Calu3 (cell line): ENCODE results near the gene CELF4. TPM values are rescaled to one million over a fixed set of nuclear protein-coding genes. Genes with fewer than 3 reads are reported as not detected.
A peak's percentile ranks its signal among the peaks of the same experiment; 100 is the strongest.

Experiments
- BruUV-seq: library from RNA; stranded (reverse); fragments of 400-500 nt; replicated peaks from 2 replicates; lab custom pipeline; 2021; lab: Mats Ljungman, UMichigan
- CTCF ChIA-PET: fragments of 300-600 bp; sonication (Branson Sonifier 250); formaldehyde crosslinking; loops from one replicate; lab custom pipeline; 2022; ENCODE audit warnings: antibody characterized with exemption; lab: Charles Lee
- DNase-seq: peaks from one replicate; pipeline ENCODE4 v3.0.0; 2022
- H3K27ac Mint-ChIP-seq: one replicate; pipeline ENCODE4 v1.8.0; 2022; ENCODE audit warnings: mixed read lengths; ENCODE audit not compliant: unreplicated experiment
- H3K27me3 Mint-ChIP-seq: one replicate; pipeline ENCODE4 v1.8.0; 2022; ENCODE audit warnings: mixed read lengths; ENCODE audit not compliant: unreplicated experiment
- H3K36me3 Mint-ChIP-seq: one replicate; pipeline ENCODE4 v1.8.0; 2022; ENCODE audit warnings: mild to moderate bottlenecking, moderate library complexity, mixed read lengths; ENCODE audit not compliant: insufficient read depth, unreplicated experiment
- H3K4me1 Mint-ChIP-seq: one replicate; pipeline ENCODE4 v1.8.0; 2022; ENCODE audit warnings: mild to moderate bottlenecking, low read depth, mixed read lengths; ENCODE audit not compliant: unreplicated experiment
- H3K4me3 Mint-ChIP-seq: one replicate; pipeline ENCODE4 v1.8.0; 2022; ENCODE audit warnings: mild to moderate bottlenecking, low read depth, moderate library complexity, mixed read lengths; ENCODE audit not compliant: unreplicated experiment
- H3K9me3 Mint-ChIP-seq: one replicate; pipeline ENCODE4 v1.8.0; 2022; ENCODE audit warnings: low read depth, mixed read lengths; ENCODE audit not compliant: unreplicated experiment
- CTCF ChIP-seq: fragments of 200-600 bp; IDR thresholded peaks from one replicate; pipeline ENCODE4 v1.8.0; 2022; ENCODE audit warnings: antibody characterized with exemption; ENCODE audit not compliant: unreplicated experiment
- intact Hi-C: fragments of 100-400 bp; cut with micrococcal nuclease; formaldehyde crosslinking; loops from one replicate; pipeline ENCODE4 v1.10.0; 2022; ENCODE audit not compliant: unreplicated experiment
- total RNA-seq: library from RNA; stranded (reverse); gene quantifications from 2 replicates; pipeline ENCODE4 v1.2.3, GENCODE V29; 2022

Gene CELF4
- total RNA-seq, 1 experiment from 2014 or later = 7.8 TPM

DNA sequence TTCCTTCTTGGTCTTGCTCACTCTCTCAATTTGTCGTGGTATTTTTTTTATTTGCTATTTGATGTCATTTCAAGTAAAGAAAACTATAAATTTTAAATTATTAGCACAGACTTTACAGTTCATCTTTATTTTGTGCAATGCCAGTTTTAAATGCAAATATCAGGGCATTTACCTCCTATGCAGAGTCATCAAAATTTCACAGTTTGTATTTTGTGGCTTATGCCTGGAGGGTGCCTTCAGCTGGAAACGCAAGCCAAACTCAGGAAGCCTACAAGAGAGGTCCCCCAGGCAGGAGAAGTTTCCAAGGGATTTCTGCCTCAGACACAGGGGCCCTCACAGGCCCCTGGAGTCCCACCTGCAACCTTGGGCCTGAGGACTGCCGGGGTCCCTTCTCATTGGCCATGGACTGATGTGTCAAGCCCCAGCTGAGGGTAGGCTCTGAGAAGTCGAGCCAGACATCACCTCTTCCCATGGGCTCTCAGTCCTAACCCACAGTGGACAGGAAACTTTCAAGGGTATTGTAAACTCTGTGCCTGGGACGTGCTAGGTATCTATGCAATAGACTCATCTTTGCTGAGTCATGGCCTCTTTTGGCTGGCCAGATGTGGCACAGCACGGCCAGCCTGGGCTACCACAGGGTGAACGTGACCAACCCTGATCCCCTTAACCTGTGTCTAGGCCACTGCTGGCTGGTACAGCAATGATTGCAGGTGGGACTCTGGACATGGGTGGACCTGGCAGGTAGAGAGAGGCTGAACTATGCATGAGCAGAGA lies 236.5 kb downstream of the CELF4 start:
- intact Hi-C loops = no loop called here
- BruUV-seq = no TSS peak
- CTCF ChIA-PET = interaction anchor here (0.7 kb wide), 1 partner anchor 14 kb away, joined by 4 read pairs; no protein-coding TSS in a partner anchor
- no peak for TF ChIP-seq CTCF
- peaks cover 83% of the 10 kb centered on the region for H3K27me3 Mint-ChIP-seq
- no peaks in the 10 kb centered on the region for H3K4me1 Mint-ChIP-seq
- no peaks in the 10 kb centered on the region for H3K36me3 Mint-ChIP-seq
- H3K4me3 Mint-ChIP-seq = no peak overlapping the region
- no peak for DNase-seq
- H3K9me3 Mint-ChIP-seq = no peaks in the 10 kb centered on the region
- no peak overlapping the region for H3K27ac Mint-ChIP-seq

DNA sequence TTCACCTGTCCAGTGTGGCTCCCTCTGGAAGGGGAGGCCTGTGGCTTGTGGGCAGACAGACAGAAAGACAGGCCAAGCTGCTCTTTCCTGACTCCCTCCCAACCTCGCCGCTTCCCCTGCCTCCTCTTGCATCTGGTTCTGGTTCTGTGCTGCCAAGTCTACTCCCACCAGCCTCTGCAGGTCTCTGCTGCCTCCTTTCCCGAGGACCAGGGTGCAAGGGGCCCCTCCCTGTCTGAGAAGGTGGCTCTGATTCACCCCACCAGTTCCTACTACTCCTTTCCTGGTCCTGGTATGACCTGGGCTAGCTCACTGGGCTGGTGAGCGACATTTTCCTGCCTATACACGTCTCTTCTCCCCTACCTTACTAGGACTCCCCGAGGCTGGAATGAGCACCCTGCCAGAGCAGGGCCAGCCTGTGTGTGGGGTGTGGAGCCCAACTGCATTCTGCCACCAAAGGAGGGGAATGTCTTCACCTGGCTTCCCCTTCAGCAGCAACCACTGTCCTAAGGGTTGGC lies 238.5 kb downstream of the CELF4 start:
- Mint-ChIP-seq H3K4me1 (no peaks in the 10 kb centered on the region), H3K27ac (no peak overlapping the region), H3K9me3 (no peaks in the 10 kb centered on the region), H3K36me3 (no peaks in the 10 kb centered on the region), H3K4me3 (no peak overlapping the region), H3K27me3 (peaks cover 81% of the 10 kb centered on the region)
- DNase-seq = no peak
- intact Hi-C loops = no loop called here
- TF ChIP-seq CTCF = no peak
- CTCF ChIA-PET = no interaction called here
- no TSS peak for BruUV-seq

- Mint-ChIP-seq H3K9me3 (no peaks in the 10 kb centered on the region), H3K4me1 (no peaks in the 10 kb centered on the region), H3K27ac (no peak overlapping the region), H3K27me3 (peaks cover 74% of the 10 kb centered on the region), H3K36me3 (no peaks in the 10 kb centered on the region), H3K4me3 (no peak overlapping the region)
- no TSS peak for BruUV-seq
- peak; percentile 62 for DNase-seq
- peak; percentile 68 for TF ChIP-seq CTCF
- CTCF ChIA-PET = interaction anchor here (0.6 kb wide), 1 partner anchor 568 kb away, joined by 4 read pairs; no protein-coding TSS in a partner anchor
- intact Hi-C loops = no loop called here
Measured at GRCh38 chr18:37322492-37323035, 243.0 kb downstream of the CELF4 start.

- no peaks in the 10 kb centered on the region for H3K36me3 Mint-ChIP-seq
- no TSS peak for BruUV-seq
- TF ChIP-seq CTCF = no peak
- DNase-seq = no peak
- H3K4me1 Mint-ChIP-seq = no peaks in the 10 kb centered on the region
- peaks cover 70% of the 10 kb centered on the region for H3K27me3 Mint-ChIP-seq
- no peaks in the 10 kb centered on the region for H3K9me3 Mint-ChIP-seq
- no peak overlapping the region for H3K4me3 Mint-ChIP-seq
- intact Hi-C loops = no loop called here
- no peak overlapping the region for H3K27ac Mint-ChIP-seq
- CTCF ChIA-PET = no interaction called here
Measured at GRCh38 chr18:37321582-37322491, 243.8 kb downstream of the CELF4 start.
